PFSK-1 (cell line): ENCODE results near the gene EFCAB6.

ENCODE experiments used
- FOXP2 ChIP-seq: optimal IDR thresholded peaks from 2 replicates; pipeline ENCODE3; 2011; ENCODE audit warnings: borderline replicate concordance, control low read depth, inconsistent platforms; ENCODE audit not compliant: insufficient read depth; ENCODE audit errors: extremely low read length, extremely low read depth
- POLR2AphosphoS5 ChIP-seq: IDR thresholded peaks from 2 replicates; pipeline ENCODE4 v1.6.1; 2012; ENCODE audit warnings: low read depth, mild to moderate bottlenecking, control low read depth, low read length, moderate library complexity
- SIN3A ChIP-seq: IDR thresholded peaks from 2 replicates; pipeline ENCODE4 v1.6.1; 2012; ENCODE audit warnings: mild to moderate bottlenecking, low read length, moderate library complexity, borderline replicate concordance; ENCODE audit not compliant: insufficient read depth
- TAF1 ChIP-seq: IDR thresholded peaks from 2 replicates; pipeline ENCODE4 v1.6.1; 2012; ENCODE audit warnings: low read length, control low read depth, borderline replicate concordance; ENCODE audit not compliant: insufficient read depth
- TF ChIP-seq, protein P1 (sequence below), 2 experiments: IDR thresholded peaks; 2 replicates each; pipeline versions ENCODE4 v1.6.1 to v1.8.0; 2011 to 2012; ENCODE audit warnings: low read depth in 2 of 2, low read length in 2 of 2, control low read depth in 1 of 2, inconsistent platforms in 1 of 2, mild to moderate bottlenecking in 1 of 2, moderate library complexity in 1 of 2; ENCODE audit not compliant: insufficient read depth in 1 of 2

DNA sequence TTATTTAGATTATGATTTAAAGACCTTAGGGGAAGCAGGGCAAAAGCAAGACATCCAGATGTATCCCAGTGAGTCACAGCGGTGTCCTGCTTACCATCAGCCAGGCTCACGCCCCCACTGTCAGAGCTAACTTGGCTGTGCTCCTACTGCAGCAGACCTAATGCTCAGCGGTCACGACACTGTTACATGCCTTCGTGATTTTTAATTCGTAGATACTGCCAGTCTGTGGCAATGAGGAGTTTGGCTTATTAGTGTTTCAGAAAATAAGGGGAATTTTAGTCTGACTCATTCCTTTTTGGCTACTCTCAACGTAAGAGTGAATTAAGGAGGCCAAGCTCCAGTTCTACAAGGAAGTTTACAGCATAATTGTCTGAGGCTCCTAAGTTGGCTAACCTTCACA lies 22.7 kb downstream of the EFCAB6 start:
- TF ChIP-seq TAF1 (no peak), POLR2AphosphoS5 (no peak), FOXP2 (no peak), SIN3A (no peak)
- TF ChIP-seq, protein P1, sequence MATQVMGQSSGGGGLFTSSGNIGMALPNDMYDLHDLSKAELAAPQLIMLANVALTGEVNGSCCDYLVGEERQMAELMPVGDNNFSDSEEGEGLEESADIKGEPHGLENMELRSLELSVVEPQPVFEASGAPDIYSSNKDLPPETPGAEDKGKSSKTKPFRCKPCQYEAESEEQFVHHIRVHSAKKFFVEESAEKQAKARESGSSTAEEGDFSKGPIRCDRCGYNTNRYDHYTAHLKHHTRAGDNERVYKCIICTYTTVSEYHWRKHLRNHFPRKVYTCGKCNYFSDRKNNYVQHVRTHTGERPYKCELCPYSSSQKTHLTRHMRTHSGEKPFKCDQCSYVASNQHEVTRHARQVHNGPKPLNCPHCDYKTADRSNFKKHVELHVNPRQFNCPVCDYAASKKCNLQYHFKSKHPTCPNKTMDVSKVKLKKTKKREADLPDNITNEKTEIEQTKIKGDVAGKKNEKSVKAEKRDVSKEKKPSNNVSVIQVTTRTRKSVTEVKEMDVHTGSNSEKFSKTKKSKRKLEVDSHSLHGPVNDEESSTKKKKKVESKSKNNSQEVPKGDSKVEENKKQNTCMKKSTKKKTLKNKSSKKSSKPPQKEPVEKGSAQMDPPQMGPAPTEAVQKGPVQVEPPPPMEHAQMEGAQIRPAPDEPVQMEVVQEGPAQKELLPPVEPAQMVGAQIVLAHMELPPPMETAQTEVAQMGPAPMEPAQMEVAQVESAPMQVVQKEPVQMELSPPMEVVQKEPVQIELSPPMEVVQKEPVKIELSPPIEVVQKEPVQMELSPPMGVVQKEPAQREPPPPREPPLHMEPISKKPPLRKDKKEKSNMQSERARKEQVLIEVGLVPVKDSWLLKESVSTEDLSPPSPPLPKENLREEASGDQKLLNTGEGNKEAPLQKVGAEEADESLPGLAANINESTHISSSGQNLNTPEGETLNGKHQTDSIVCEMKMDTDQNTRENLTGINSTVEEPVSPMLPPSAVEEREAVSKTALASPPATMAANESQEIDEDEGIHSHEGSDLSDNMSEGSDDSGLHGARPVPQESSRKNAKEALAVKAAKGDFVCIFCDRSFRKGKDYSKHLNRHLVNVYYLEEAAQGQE (IDR thresholded peaks at IDR 0.05; ENCODE audit: insufficient read depth in 1 of 2, low read depth in 2 of 2, low read length in 2 of 2) = no peak
